A549 (cell line): Measurements from ENCODE around the gene TSPAN4. TPM values are rescaled to one million over a fixed set of nuclear protein-coding genes. Genes with fewer than 3 reads are reported as not detected.

ENCODE experiments used
- ATAC-seq, 2 experiments: fragments of 200-7000 bp in 1 of 2; fragments of >200 bp in 1 of 2; cut with Nextera tagmentation in 1 of 2; cut with Tn5 transposase in 1 of 2; 3 replicates each; pipeline versions ENCODE4 v1.8.0 to v1.9.1; 2018 to 2020; ENCODE audit warnings: mild to moderate bottlenecking in 1 of 2, moderate library complexity in 1 of 2
- CTCF ChIA-PET: fragments of 300-600 bp; sonication (Branson Sonifier 250); formaldehyde crosslinking; extraction: SDS; loops from one replicate; lab custom pipeline; 2021; ENCODE audit warnings: antibody characterized with exemption, inconsistent platforms; lab: Yijun Ruan, JAX
- POLR2A ChIA-PET: fragments of 350-600 bp; formaldehyde crosslinking; extraction: SDS; loops from one replicate; lab custom pipeline; 2021; ENCODE audit warnings: antibody characterized with exemption, inconsistent platforms; lab: Yijun Ruan, JAX
- DNase-seq, 2 experiments: peaks; one replicate each; pipeline versions ENCODE4 v3.0.0 to v3.0.0-alpha.2; 2011 to 2016; ENCODE audit warnings: low read depth in 1 of 2, low spot score in 1 of 2
- FAIRE-seq: peaks from 2 replicates; lab custom pipeline; 2011; peaks lifted over from hg19 to GRCh38; lab: Jason Lieb, UNC
- H3K27ac ChIP-seq, 2 experiments: fragments of >200 bp; sonication (Bioruptor Twin); formaldehyde crosslinking; 3 replicates each; pipeline ENCODE4 v1.5.1; 2016 to 2017
- H3K4me1 ChIP-seq: fragments of >200 bp; sonication (Bioruptor Twin); formaldehyde crosslinking; 3 replicates; pipeline ENCODE4 v1.6.1; 2016
- H3K4me2 ChIP-seq: fragments of >200 bp; sonication (Bioruptor Twin); formaldehyde crosslinking; 3 replicates; pipeline ENCODE4 v1.6.1; 2016
- H3K4me3 ChIP-seq: fragments of >200 bp; sonication (Bioruptor Twin); formaldehyde crosslinking; 3 replicates; pipeline ENCODE4 v1.5.1; 2016
- H3K9me3 ChIP-seq: fragments of >200 bp; sonication (Bioruptor Twin); formaldehyde crosslinking; 3 replicates; pipeline ENCODE4 v1.6.1; 2016
- CBX8 ChIP-seq: fragments of 200-600 bp; sonication (generic); IDR thresholded peaks from 2 replicates; pipeline ENCODE4 v1.6.1; 2016
- CEBPB ChIP-seq, 2 experiments: fragments of >200 bp in 1 of 2; sonication (Bioruptor Twin) in 1 of 2; formaldehyde crosslinking in 1 of 2; IDR thresholded peaks; 2 replicates each; pipeline ENCODE4 v1.6.1; 2012 to 2016
- CHD4 ChIP-seq: fragments of 200-600 bp; sonication (generic); IDR thresholded peaks from 2 replicates; pipeline ENCODE4 v1.6.1; 2016; ENCODE audit warnings: antibody characterized with exemption, mild to moderate bottlenecking, borderline replicate concordance
- GATA3 ChIP-seq: IDR thresholded peaks from 2 replicates; pipeline ENCODE4 v1.6.1; 2012; ENCODE audit warnings: borderline replicate concordance
- HDAC2 ChIP-seq: fragments of 200-600 bp; sonication (generic); IDR thresholded peaks from 2 replicates; pipeline ENCODE4 v1.6.1; 2016
- HOXA7 ChIP-seq: fragments of 250-450 bp; sonication (Bioruptor Pico); IDR thresholded peaks from 2 replicates; pipeline ENCODE4 v1.5.0; 2020; ENCODE audit warnings: mild to moderate bottlenecking, moderate library complexity
- JUN ChIP-seq, 2 experiments: fragments of >200 bp; sonication (Bioruptor Twin); formaldehyde crosslinking; IDR thresholded peaks; 2 replicates in 1 of 2; 3 replicates in 1 of 2; pipeline ENCODE4 v1.6.1; 2016 to 2017
- KDM1A ChIP-seq: fragments of 200-600 bp; sonication (generic); IDR thresholded peaks from 2 replicates; pipeline ENCODE4 v1.6.1; 2016; ENCODE audit warnings: low read depth, mild to moderate bottlenecking
- KDM5A ChIP-seq: fragments of 200-600 bp; sonication (generic); IDR thresholded peaks from 2 replicates; pipeline ENCODE4 v1.6.1; 2016; ENCODE audit warnings: antibody characterized with exemption, mild to moderate bottlenecking
- MAZ ChIP-seq: fragments of 150-350 bp; IDR thresholded peaks from 2 replicates; pipeline ENCODE4 v1.6.1; 2014; ENCODE audit warnings: antibody characterized with exemption, low read depth, low read length, borderline replicate concordance
- NFE2L2 ChIP-seq: fragments of 150-350 bp; conservative IDR thresholded peaks from 2 replicates; pipeline ENCODE4 v1.6.1; 2014; ENCODE audit warnings: low read length
- NPAS2 ChIP-seq: fragments of 250-450 bp; sonication (Bioruptor Pico); IDR thresholded peaks from 2 replicates; pipeline ENCODE4 v1.8.0; 2022; ENCODE audit warnings: mild to moderate bottlenecking, moderate library complexity, borderline replicate concordance
- PHF8 ChIP-seq: fragments of 200-600 bp; sonication (generic); IDR thresholded peaks from 2 replicates; pipeline ENCODE4 v1.6.1; 2016; ENCODE audit warnings: low read depth, mild to moderate bottlenecking, antibody characterized with exemption, moderate library complexity, borderline replicate concordance
- POLR2A ChIP-seq: IDR thresholded peaks from 2 replicates; pipeline ENCODE4 v1.6.1; 2012; ENCODE audit warnings: mild to moderate bottlenecking, low read length
- POLR2AphosphoS2 ChIP-seq: conservative IDR thresholded peaks from 2 replicates; pipeline ENCODE4 v1.6.1; 2012; ENCODE audit warnings: low read length, improper control_type of control experiment, inconsistent platforms
- RNF2 ChIP-seq: fragments of 200-600 bp; sonication (generic); IDR thresholded peaks from 2 replicates; pipeline ENCODE4 v1.6.1; 2016; ENCODE audit warnings: low read depth, mild to moderate bottlenecking, antibody characterized with exemption, moderate library complexity, borderline replicate concordance
- SREBF2 ChIP-seq: fragments of 450-650 bp; IDR thresholded peaks from 2 replicates; pipeline ENCODE4 v1.6.1; 2014; ENCODE audit warnings: mild to moderate bottlenecking, moderate library complexity
- TFCP2L1 ChIP-seq: fragments of 250-450 bp; sonication (Bioruptor Pico); IDR thresholded peaks from 2 replicates; pipeline ENCODE4 v1.5.0; 2021; ENCODE audit warnings: mild to moderate bottlenecking
- TP53 ChIP-seq: fragments of 250-450 bp; sonication (Bioruptor Pico); IDR thresholded peaks from 2 replicates; pipeline ENCODE4 v1.5.0; 2021; ENCODE audit warnings: mild to moderate bottlenecking, moderate library complexity
- ZFP36 ChIP-seq: fragments of 450-650 bp; IDR thresholded peaks from 2 replicates; pipeline ENCODE4 v1.6.1; 2014; ENCODE audit warnings: borderline replicate concordance; ENCODE audit not compliant: partially characterized antibody
- ZNF302 ChIP-seq: fragments of 250-450 bp; sonication (Bioruptor Pico); IDR thresholded peaks from 2 replicates; pipeline ENCODE4 v1.9.0; 2021; ENCODE audit warnings: inconsistent platforms, mild to moderate bottlenecking, moderate library complexity
- ZSCAN20 ChIP-seq: fragments of 250-450 bp; sonication (Bioruptor Pico); IDR thresholded peaks from 2 replicates; pipeline ENCODE4 v1.8.0; 2022; ENCODE audit warnings: mild to moderate bottlenecking, moderate library complexity
- WGBS: methylation state at CpG from one replicate; pipeline ENCODE4 v1.1.6; 2017; ENCODE audit errors: missing lambda C conversion rate; 5-methylcytosine and 5-hydroxymethylcytosine counted together
- polyA plus RNA-seq, 4 experiments: library from polyadenylated mRNA; depleted of rRNA in 3 of 4; stranded (reverse); fragments of >200 nt; fragmentation: RNase III in 1 of 4; extraction: RNeasy Plus Mini Kit Qiagen cat#74134 plus additional on column Dnase treatment in 1 of 4; gene quantifications; 2 replicates in 3 of 4; 3 replicates in 1 of 4; pipeline ENCODE4 v1.2.3, GENCODE V29; 2011 to 2017
- TF ChIP-seq, protein P1 (sequence below): fragments of 250-450 bp; sonication (Bioruptor Pico); IDR thresholded peaks from 2 replicates; pipeline ENCODE4 v1.5.0; 2020; ENCODE audit warnings: low read depth, mild to moderate bottlenecking, moderate library complexity
- TF ChIP-seq, protein P2 (sequence below): IDR thresholded peaks from 2 replicates; pipeline ENCODE4 v1.6.1; 2012
- TF ChIP-seq, protein P3 (sequence below): fragments of >200 bp; sonication (Bioruptor Twin); formaldehyde crosslinking; IDR thresholded peaks from 2 replicates; pipeline ENCODE4 v1.6.1; 2016
- TF ChIP-seq, protein P4 (sequence below): fragments of 200-600 bp; sonication (generic); IDR thresholded peaks from 2 replicates; pipeline ENCODE4 v1.6.1; 2016; ENCODE audit warnings: antibody characterized with exemption, mild to moderate bottlenecking, moderate library complexity
- TF ChIP-seq, protein P5 (sequence below): fragments of 450-650 bp; IDR thresholded peaks from 2 replicates; pipeline ENCODE4 v1.6.1; 2014; ENCODE audit warnings: antibody characterized with exemption

TSPAN4 gene
- polyA plus RNA-seq, 2 of the 4 experiments (the other 2 are of a cell fraction), result 83.5 to 145 TPM

DNA sequence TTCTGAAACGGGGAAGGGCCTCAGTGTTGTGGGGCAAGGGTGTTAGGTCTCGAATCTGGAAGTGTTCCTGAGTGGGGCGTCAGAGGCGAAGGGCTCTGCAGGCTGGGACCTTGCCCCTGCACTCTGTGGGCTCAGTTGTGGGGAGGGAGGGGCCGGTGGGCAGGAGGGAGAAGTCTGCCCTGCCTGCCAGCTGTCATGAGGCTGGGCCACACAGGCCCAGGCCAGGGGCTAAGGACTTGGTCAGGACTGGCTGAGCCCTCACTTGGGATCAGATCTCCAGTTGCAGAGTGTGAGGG lies 14.8 kb upstream of the TSPAN4 start, which contains the start of gene CRACR2B:
Gene CRACR2B, plus strand, starts transcription at position 23 of the 296 bp plus-strand sequence. CDS start 689 bp downstream, outside the sequence.
- peak within 1 kb of the TSS; percentile 80 to 88 for H3K27ac ChIP-seq

DNA sequence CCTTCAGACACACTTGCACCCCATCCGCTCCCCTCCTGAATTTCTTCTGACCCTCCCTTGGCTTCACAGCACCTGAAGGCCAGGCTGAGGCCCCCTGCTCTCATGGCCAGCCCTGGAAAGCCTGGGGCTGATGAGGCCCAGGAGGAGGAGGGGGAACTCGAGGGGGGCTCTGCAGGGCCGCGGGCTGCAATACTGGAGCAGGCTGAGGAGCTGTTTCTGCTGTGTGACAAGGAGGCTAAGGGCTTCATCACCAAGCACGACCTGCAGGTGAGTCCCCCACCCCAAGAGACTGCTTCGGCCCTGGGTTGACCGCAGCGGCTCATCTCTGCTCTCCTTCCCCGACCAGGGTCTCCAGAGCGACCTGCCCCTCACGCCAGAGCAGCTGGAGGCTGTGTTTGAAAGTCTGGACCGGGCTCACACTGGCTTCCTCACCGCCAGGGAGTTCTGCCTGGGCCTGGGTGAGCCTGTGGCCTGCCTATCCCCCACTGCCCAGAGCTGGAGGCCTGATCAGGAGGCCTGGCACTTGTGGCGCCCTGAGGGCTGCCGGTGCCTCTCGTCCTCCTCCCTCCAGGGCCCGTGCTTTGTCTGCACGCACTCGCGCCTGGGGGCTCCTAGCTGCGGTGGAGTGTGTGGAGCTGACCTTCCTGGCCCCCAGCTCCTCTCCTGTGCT lies 14.0 kb upstream of the TSPAN4 start:
- peak overlapping the region in 1 of 2 experiments; percentile 88; a peak in 1 of 6 replicates for H3K27ac ChIP-seq
- no peak for FAIRE-seq
- H3K4me2 ChIP-seq, result no peak overlapping the region
- no peak for ATAC-seq
- POLR2A ChIA-PET, result interaction anchor here (3.5 kb wide), 1 partner anchor 9 kb away, joined by 26 read pairs; the partner anchor contains the start of gene PNPLA2
- WGBS, result 78% methylated on average over 16 of the region's 21 CpGs
- CTCF ChIA-PET, result interaction anchor here (1.1 to 1.7 kb wide), 4 partner anchors 9 to 15 kb away, joined by 3 to 5 read pairs (median 4); partner anchors contain the start of gene PNPLA2
- H3K4me1 ChIP-seq, result peaks cover 55% of the 10 kb centered on the region
- no peak overlapping the region for H3K4me3 ChIP-seq
- TF ChIP-seq, protein P1, sequence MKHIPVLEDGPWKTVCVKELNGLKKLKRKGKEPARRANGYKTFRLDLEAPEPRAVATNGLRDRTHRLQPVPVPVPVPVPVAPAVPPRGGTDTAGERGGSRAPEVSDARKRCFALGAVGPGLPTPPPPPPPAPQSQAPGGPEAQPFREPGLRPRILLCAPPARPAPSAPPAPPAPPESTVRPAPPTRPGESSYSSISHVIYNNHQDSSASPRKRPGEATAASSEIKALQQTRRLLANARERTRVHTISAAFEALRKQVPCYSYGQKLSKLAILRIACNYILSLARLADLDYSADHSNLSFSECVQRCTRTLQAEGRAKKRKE, result no peak
- TF ChIP-seq, protein P2, sequence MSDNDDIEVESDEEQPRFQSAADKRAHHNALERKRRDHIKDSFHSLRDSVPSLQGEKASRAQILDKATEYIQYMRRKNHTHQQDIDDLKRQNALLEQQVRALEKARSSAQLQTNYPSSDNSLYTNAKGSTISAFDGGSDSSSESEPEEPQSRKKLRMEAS, result no peak
- TF ChIP-seq TFCP2L1 (CRISPR knock-in tag) (no peak), CHD4 (no peak), KDM1A (no peak), NFE2L2 (no peak), HDAC2 (no peak), ZSCAN20 (CRISPR knock-in tag) (no peak), NPAS2 (CRISPR knock-in tag) (no peak)
- H3K9me3 ChIP-seq, result no peaks in the 10 kb centered on the region
- no peak for DNase-seq

More for the DNA sequence above, 14.8 kb upstream of the TSPAN4 start, which contains the start of gene CRACR2B:
- POLR2A ChIA-PET, result interaction anchor here (3.5 kb wide), 1 partner anchor 9 kb away, joined by 26 read pairs; the partner anchor contains the start of gene PNPLA2
- Histone ChIP-seq H3K4me1 (peaks cover 55% of the 10 kb centered on the region), H3K9me3 (no peaks in the 10 kb centered on the region)
- DNase-seq (no peak), ATAC-seq (no peak)
- no peak for TF ChIP-seq JUN (IDR thresholded peaks at IDR 0.05)
- TF ChIP-seq CEBPB (IDR thresholded peaks at IDR 0.05), result no peak
- no peak for TF ChIP-seq POLR2A
- no peak for TF ChIP-seq CBX8
- TF ChIP-seq, all 56 proteins: peak for 0
- Histone ChIP-seq H3K4me2 (peak within 1 kb of the TSS; percentile 87), H3K4me3 (peak within 1 kb of the TSS; percentile 52)
- 49% methylated on average over 5 of the region's 5 CpGs for WGBS
- CTCF ChIA-PET, result interaction anchor here (1.2 to 1.7 kb wide), 3 partner anchors 10 to 12 kb away, joined by 3 to 5 read pairs (median 4); no protein-coding TSS in a partner anchor
- no peak for FAIRE-seq

DNA sequence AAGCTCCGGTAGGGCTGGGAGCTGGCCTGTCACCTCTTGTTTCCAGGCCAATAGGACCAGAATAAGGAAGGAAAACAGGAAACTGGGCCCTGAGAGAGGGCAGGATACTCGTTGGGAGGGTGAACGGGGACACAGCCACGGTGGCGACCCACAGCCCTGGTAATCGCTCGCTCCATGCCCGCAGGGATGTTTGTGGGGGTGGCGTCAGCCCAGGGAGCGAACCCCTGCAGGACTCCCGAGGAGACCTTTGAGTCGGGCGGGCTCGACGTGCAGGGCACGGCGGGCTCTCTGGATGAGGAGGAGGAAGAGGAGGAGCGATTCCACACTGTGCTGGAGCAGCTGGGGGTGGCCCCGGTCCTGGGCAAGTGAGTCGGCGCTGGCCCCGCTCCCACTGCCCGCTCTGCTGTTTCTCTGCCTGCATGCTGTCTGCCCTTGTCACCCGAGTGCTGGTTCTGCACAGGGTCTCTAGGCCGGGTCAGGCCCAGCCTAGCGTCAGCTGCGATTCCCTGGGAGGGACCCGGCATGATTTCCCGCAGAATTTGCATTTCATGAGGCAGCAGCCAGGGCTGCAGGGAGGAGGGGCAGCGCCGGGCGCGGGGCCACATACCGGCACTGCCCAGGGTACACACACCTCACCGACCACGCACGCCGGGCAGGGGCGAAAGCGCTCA lies 13.3 kb upstream of the TSPAN4 start:
- no peak for TF ChIP-seq KDM5A
- no peak for TF ChIP-seq MAZ
- TF ChIP-seq SREBF2, result no peak
- no peak for TF ChIP-seq GATA3
- TF ChIP-seq ZNF302 (CRISPR knock-in tag), result no peak
- no peak for TF ChIP-seq HDAC2
- TF ChIP-seq CHD4, result no peak
- TF ChIP-seq CEBPB (IDR thresholded peaks at IDR 0.05), result no peak
- TF ChIP-seq RNF2, result no peak
- TF ChIP-seq, protein P3, sequence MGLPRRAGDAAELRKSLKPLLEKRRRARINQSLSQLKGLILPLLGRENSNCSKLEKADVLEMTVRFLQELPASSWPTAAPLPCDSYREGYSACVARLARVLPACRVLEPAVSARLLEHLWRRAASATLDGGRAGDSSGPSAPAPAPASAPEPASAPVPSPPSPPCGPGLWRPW, result no peak
- TF ChIP-seq, protein P4, sequence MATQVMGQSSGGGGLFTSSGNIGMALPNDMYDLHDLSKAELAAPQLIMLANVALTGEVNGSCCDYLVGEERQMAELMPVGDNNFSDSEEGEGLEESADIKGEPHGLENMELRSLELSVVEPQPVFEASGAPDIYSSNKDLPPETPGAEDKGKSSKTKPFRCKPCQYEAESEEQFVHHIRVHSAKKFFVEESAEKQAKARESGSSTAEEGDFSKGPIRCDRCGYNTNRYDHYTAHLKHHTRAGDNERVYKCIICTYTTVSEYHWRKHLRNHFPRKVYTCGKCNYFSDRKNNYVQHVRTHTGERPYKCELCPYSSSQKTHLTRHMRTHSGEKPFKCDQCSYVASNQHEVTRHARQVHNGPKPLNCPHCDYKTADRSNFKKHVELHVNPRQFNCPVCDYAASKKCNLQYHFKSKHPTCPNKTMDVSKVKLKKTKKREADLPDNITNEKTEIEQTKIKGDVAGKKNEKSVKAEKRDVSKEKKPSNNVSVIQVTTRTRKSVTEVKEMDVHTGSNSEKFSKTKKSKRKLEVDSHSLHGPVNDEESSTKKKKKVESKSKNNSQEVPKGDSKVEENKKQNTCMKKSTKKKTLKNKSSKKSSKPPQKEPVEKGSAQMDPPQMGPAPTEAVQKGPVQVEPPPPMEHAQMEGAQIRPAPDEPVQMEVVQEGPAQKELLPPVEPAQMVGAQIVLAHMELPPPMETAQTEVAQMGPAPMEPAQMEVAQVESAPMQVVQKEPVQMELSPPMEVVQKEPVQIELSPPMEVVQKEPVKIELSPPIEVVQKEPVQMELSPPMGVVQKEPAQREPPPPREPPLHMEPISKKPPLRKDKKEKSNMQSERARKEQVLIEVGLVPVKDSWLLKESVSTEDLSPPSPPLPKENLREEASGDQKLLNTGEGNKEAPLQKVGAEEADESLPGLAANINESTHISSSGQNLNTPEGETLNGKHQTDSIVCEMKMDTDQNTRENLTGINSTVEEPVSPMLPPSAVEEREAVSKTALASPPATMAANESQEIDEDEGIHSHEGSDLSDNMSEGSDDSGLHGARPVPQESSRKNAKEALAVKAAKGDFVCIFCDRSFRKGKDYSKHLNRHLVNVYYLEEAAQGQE, result no peak
- TF ChIP-seq PHF8, result no peak
- TF ChIP-seq TP53 (CRISPR knock-in tag), result no peak
- no peak for TF ChIP-seq POLR2AphosphoS2
- TF ChIP-seq, protein P5, sequence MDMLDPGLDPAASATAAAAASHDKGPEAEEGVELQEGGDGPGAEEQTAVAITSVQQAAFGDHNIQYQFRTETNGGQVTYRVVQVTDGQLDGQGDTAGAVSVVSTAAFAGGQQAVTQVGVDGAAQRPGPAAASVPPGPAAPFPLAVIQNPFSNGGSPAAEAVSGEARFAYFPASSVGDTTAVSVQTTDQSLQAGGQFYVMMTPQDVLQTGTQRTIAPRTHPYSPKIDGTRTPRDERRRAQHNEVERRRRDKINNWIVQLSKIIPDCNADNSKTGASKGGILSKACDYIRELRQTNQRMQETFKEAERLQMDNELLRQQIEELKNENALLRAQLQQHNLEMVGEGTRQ, result no peak
- no peak for TF ChIP-seq ZFP36
- TF ChIP-seq HOXA7 (CRISPR knock-in tag), result no peak
- FAIRE-seq, result no peak
- Histone ChIP-seq H3K9me3 (no peaks in the 10 kb centered on the region), H3K4me2 (no peak overlapping the region), H3K4me3 (no peak overlapping the region), H3K27ac (no peak overlapping the region; a peak in 1 of 6 replicates), H3K4me1 (peaks cover 56% of the 10 kb centered on the region)
- ChIA-PET CTCF (interaction anchor here (1.1 to 1.7 kb wide), 3 partner anchors 10 to 15 kb away, joined by 3 to 5 read pairs (median 4); partner anchors contain the start of gene PNPLA2), POLR2A (interaction anchor here (1.0 to 3.5 kb wide), 2 partner anchors 10 to 14 kb away, joined by 3 to 26 read pairs; partner anchors contain the start of genes PNPLA2 and TSPAN4)
- ATAC-seq, result no peak
- no peak for DNase-seq
- 93% methylated on average over 37 of the region's 40 CpGs for WGBS
